Mesendoderm (in vitro differentiated cells): Measurements from ENCODE around the gene CNNM4.

Source experiments
- DNase-seq: peaks from one replicate; pipeline ENCODE4 v3.0.0; 2013
- H2AK5ac ChIP-seq: 2 replicates; pipeline ENCODE4 v1.6.1; 2013; ENCODE audit warnings: low read length, inconsistent platforms
- H2BK120ac ChIP-seq: 2 replicates; pipeline ENCODE4 v1.6.1; 2013; ENCODE audit warnings: low read depth, mild to moderate bottlenecking, low read length, moderate library complexity, mixed read lengths
- H2BK15ac ChIP-seq: replicated peaks from 2 replicates; pipeline ENCODE4 v1.6.1; 2013; ENCODE audit warnings: low read depth, mild to moderate bottlenecking, moderate library complexity
- H2BK5ac ChIP-seq: 2 replicates; pipeline ENCODE4 v1.6.1; 2013; ENCODE audit warnings: low read length, inconsistent platforms
- H3K18ac ChIP-seq: 2 replicates; pipeline ENCODE4 v1.6.1; 2013; ENCODE audit warnings: mild to moderate bottlenecking, low read length, mixed read lengths
- H3K23ac ChIP-seq: one replicate; pipeline ENCODE4 v1.6.1; 2013; ENCODE audit warnings: low read length
- H3K27ac ChIP-seq: 2 replicates; pipeline ENCODE4 v1.5.1; 2013; ENCODE audit warnings: low read depth, mild to moderate bottlenecking, inconsistent platforms, low read length, moderate library complexity
- H3K27me3 ChIP-seq: 2 replicates; pipeline ENCODE4 v1.6.1; 2013; ENCODE audit warnings: low read length, control low read depth, mild to moderate bottlenecking, inconsistent platforms; ENCODE audit not compliant: insufficient read depth, poor library complexity
- H3K36me3 ChIP-seq: 2 replicates; pipeline ENCODE4 v1.6.1; 2013; ENCODE audit warnings: low read length, inconsistent platforms; ENCODE audit not compliant: control insufficient read depth, insufficient read depth
- H3K4ac ChIP-seq: one replicate; pipeline ENCODE4 v1.6.1; 2013; ENCODE audit warnings: low read depth, mild to moderate bottlenecking, low read length, moderate library complexity
- H3K4me1 ChIP-seq: 2 replicates; pipeline ENCODE4 v1.6.1; 2013; ENCODE audit warnings: low read depth, low read length, inconsistent platforms; ENCODE audit not compliant: control insufficient read depth
- H3K4me2 ChIP-seq: 2 replicates; pipeline ENCODE4 v1.6.1; 2013; ENCODE audit warnings: low read length
- H3K4me3 ChIP-seq: 2 replicates; pipeline ENCODE4 v1.5.1; 2013; ENCODE audit warnings: mild to moderate bottlenecking, low read length
- H3K56ac ChIP-seq: one replicate; pipeline ENCODE4 v1.6.1; 2013; ENCODE audit warnings: low read length
- H3K79me1 ChIP-seq: 2 replicates; pipeline ENCODE4 v1.6.1; 2013; ENCODE audit warnings: low read length, inconsistent platforms
- H3K79me2 ChIP-seq: 2 replicates; pipeline ENCODE4 v1.6.1; 2013; ENCODE audit warnings: mild to moderate bottlenecking, low read length; ENCODE audit not compliant: control insufficient read depth, insufficient read depth
- H3K9ac ChIP-seq: 2 replicates; pipeline ENCODE4 v1.6.1; 2013; ENCODE audit warnings: low read length, inconsistent platforms
- H4K5ac ChIP-seq: one replicate; pipeline ENCODE4 v1.6.1; 2013; ENCODE audit warnings: low read length
- H4K8ac ChIP-seq: one replicate; pipeline ENCODE4 v1.6.1; 2013; ENCODE audit warnings: low read depth, mild to moderate bottlenecking, control low read depth, low read length, moderate library complexity
- WGBS: extraction: QIAGEN DNeasy Blood & Tissue Kit; methylation state at CpG from one replicate; pipeline ENCODE4 v1.1.7; 2013; ENCODE audit warnings: low lambda C conversion rate, missing lambda C conversion rate; ENCODE audit not compliant: insufficient coverage; ENCODE audit errors: extremely low coverage; 5-methylcytosine and 5-hydroxymethylcytosine counted together

The CNNM4 gene

GRCh38 chr2:96768083-96768561 is 7.4 kb downstream of the CNNM4 start:
- Histone ChIP-seq H3K27me3 (no peaks in the 10 kb centered on the region), H2AK5ac (no peak overlapping the region), H3K23ac (no peak overlapping the region), H3K79me1 (peaks cover 24% of the 10 kb centered on the region), H3K4me3 (no peak overlapping the region), H3K4ac (no peak overlapping the region), H2BK15ac (no peak overlapping the region), H4K5ac (no peak overlapping the region), H3K56ac (no peak overlapping the region), H3K18ac (no peak overlapping the region), H3K79me2 (no peaks in the 10 kb centered on the region), H3K4me2 (no peak overlapping the region), H3K27ac (no peak overlapping the region), H3K9ac (no peak overlapping the region), H2BK5ac (no peak overlapping the region), H3K36me3 (no peaks in the 10 kb centered on the region), H3K4me1 (peaks cover 10% of the 10 kb centered on the region), H4K8ac (no peak overlapping the region), H2BK120ac (no peak overlapping the region)
- no peak for DNase-seq
- no CpG with 5 or more reads among the region's 8 CpGs for WGBS

GRCh38 chr2:96769814-96770213 is 9.1 kb downstream of the CNNM4 start:
- Histone ChIP-seq H3K4ac (no peak overlapping the region), H3K4me1 (peaks cover 2% of the 10 kb centered on the region), H3K4me2 (no peak overlapping the region), H3K79me2 (no peaks in the 10 kb centered on the region), H2AK5ac (no peak overlapping the region), H4K8ac (no peak overlapping the region), H3K23ac (no peak overlapping the region), H3K4me3 (no peak overlapping the region), H3K27me3 (no peaks in the 10 kb centered on the region), H3K79me1 (peaks cover 19% of the 10 kb centered on the region), H3K36me3 (no peaks in the 10 kb centered on the region), H3K18ac (no peak overlapping the region), H2BK5ac (no peak overlapping the region), H3K27ac (no peak overlapping the region), H3K56ac (no peak overlapping the region), H2BK120ac (no peak overlapping the region), H2BK15ac (no peak overlapping the region), H3K9ac (no peak overlapping the region), H4K5ac (no peak overlapping the region)
- no CpG with 5 or more reads among the region's 7 CpGs for WGBS
- DNase-seq, result no peak

- WGBS, result no CpG with 5 or more reads among the region's 25 CpGs
- Histone ChIP-seq H3K4me1 (peaks cover 2% of the 10 kb centered on the region), H3K4ac (no peak overlapping the region)
These were observed 9.9 kb downstream of the CNNM4 start for GRCh38 chr2:96770442-96771202.

GRCh38 chr2:96771796-96772618 is 11.3 kb downstream of the CNNM4 start:
- H3K36me3 ChIP-seq, result no peaks in the 10 kb centered on the region
- H3K4me3 ChIP-seq, result no peak overlapping the region
- no peak overlapping the region for H2BK5ac ChIP-seq
- peak overlapping the region; percentile 66 for H3K23ac ChIP-seq
- H3K79me1 ChIP-seq, result peaks cover 14% of the 10 kb centered on the region
- peak; percentile 62 for DNase-seq
- H3K27ac ChIP-seq, result no peak overlapping the region
- no peak overlapping the region for H3K9ac ChIP-seq
- no peak overlapping the region for H2BK120ac ChIP-seq
- H3K4me2 ChIP-seq, result no peak overlapping the region
- H3K79me2 ChIP-seq, result no peaks in the 10 kb centered on the region
- H3K4ac ChIP-seq, result no peak overlapping the region
- no peak overlapping the region for H2BK15ac ChIP-seq
- H2AK5ac ChIP-seq, result no peak overlapping the region
- H3K4me1 ChIP-seq, result peaks cover 2% of the 10 kb centered on the region
- no peak overlapping the region for H4K5ac ChIP-seq
- H3K27me3 ChIP-seq, result no peaks in the 10 kb centered on the region
- H3K56ac ChIP-seq, result peak overlapping the region; percentile 25
- H3K18ac ChIP-seq, result no peak overlapping the region
- WGBS, result no CpG with 5 or more reads among the region's 20 CpGs
- H4K8ac ChIP-seq, result no peak overlapping the region

More at GRCh38 chr2:96770442-96771202, 9.9 kb downstream of the CNNM4 start:
- H3K4me3 ChIP-seq, result no peak overlapping the region
- H3K23ac ChIP-seq, result no peak overlapping the region
- H4K5ac ChIP-seq, result no peak overlapping the region
- no peak overlapping the region for H3K9ac ChIP-seq
- H2AK5ac ChIP-seq, result no peak overlapping the region
- no peak overlapping the region for H3K27ac ChIP-seq
- H3K79me1 ChIP-seq, result peaks cover 19% of the 10 kb centered on the region
- no peak overlapping the region for H2BK120ac ChIP-seq
- no peak overlapping the region for H3K18ac ChIP-seq
- H4K8ac ChIP-seq, result no peak overlapping the region
- DNase-seq, result peak; percentile 54
- no peaks in the 10 kb centered on the region for H3K79me2 ChIP-seq
- no peak overlapping the region for H2BK5ac ChIP-seq
- peak overlapping the region; percentile 28 for H3K56ac ChIP-seq
- H3K27me3 ChIP-seq, result no peaks in the 10 kb centered on the region
- H3K36me3 ChIP-seq, result no peaks in the 10 kb centered on the region
- H3K4me2 ChIP-seq, result no peak overlapping the region
- no peak overlapping the region for H2BK15ac ChIP-seq

- no peak overlapping the region for H3K4me3 ChIP-seq
- H3K79me1 ChIP-seq, result peaks cover 9% of the 10 kb centered on the region
- H2BK15ac ChIP-seq, result no peak overlapping the region
- H3K79me2 ChIP-seq, result no peaks in the 10 kb centered on the region
- H3K36me3 ChIP-seq, result no peaks in the 10 kb centered on the region
- H3K27me3 ChIP-seq, result no peaks in the 10 kb centered on the region
- H3K18ac ChIP-seq, result no peak overlapping the region
- H2BK120ac ChIP-seq, result no peak overlapping the region
- DNase-seq, result no peak
- H3K27ac ChIP-seq, result no peak overlapping the region
- H3K56ac ChIP-seq, result no peak overlapping the region
- no peak overlapping the region for H3K4me2 ChIP-seq
- no peak overlapping the region for H3K9ac ChIP-seq
- H2BK5ac ChIP-seq, result no peak overlapping the region
- H4K8ac ChIP-seq, result no peak overlapping the region
- peaks cover 2% of the 10 kb centered on the region for H3K4me1 ChIP-seq
- H3K23ac ChIP-seq, result no peak overlapping the region
- no peak overlapping the region for H2AK5ac ChIP-seq
- no CpG with 5 or more reads among the region's 12 CpGs for WGBS
- H4K5ac ChIP-seq, result no peak overlapping the region
- H3K4ac ChIP-seq, result no peak overlapping the region
These were observed 12.4 kb downstream of the CNNM4 start for GRCh38 chr2:96772903-96773671.
